GM21723 (cell line): ENCODE measurements around the gene CCDC117.
A peak's percentile ranks its signal among the peaks of the same experiment; 100 is the strongest.

Experiments
- ATAC-seq: cut with Tn5 transposase; IDR thresholded peaks from one replicate; pipeline ENCODE4 v1.9.1; 2021; ENCODE audit warnings: mild to moderate bottlenecking, moderate library complexity; ENCODE audit not compliant: unreplicated experiment

CCDC117 gene

DNA sequence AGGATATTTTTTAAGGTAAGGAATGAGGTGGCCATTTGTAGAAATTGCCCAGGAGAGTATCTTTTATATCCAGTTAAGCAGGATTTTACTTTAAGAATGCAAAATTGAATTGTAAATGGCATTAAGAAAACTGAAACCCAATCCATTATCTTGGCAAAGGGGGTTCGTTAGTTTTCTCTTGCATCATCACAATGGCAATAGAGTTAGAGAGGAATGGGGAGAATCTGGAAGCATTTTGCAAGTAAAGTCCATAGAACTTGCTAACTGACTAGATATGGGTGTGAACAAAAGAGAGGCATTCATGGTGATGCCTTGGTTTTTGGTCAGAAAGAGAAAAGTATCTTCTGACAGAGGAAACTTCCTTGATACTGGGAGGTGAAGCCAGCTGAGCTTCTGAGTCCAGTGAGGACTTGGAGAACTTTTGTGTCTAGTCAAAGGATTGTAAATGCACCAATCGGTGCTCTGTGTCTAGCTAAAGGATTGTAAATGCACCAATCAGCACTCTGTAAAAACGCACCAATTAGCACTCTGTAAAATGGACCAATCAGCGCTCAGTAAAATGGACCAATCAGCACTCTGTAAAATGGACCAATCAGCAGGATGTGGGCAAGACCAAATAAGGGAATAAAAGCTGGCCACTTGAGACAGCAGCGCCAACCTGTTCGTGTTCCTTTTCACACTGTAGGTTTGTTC is 3.6 kb upstream of the CCDC117 start:
- no peak for ATAC-seq

DNA sequence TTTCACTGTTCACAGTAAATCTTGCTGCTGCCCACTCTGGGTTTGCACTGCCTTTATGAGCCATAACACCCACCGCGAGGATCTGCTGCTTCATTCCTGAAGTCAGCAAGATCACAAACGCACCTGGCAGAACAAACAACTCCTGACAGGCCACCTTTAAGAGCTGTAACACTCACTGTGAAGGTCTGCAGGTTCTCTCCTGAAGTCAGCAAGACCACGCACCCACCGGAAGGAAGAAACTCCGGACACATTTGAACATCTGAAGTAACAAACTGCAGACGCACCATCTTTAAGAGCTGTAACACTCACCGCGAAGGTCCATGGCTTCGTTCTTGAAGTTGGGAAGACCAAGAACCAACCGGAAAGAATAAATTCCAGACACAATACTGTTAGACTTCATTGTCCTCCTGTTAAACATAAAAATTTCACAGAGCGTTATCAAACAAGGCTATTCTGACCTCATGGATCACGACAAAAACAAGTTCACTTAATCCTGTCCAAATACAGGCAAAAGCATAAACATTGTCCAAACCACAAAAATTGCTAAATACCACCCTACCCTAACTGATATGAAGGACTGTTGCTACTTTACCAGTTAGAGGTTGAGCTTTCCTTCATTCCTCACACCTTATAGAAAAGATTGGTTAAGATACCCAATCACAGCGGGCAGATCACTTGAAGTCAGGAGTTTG is 3.0 kb upstream of the CCDC117 start:
- ATAC-seq: no peak

DNA sequence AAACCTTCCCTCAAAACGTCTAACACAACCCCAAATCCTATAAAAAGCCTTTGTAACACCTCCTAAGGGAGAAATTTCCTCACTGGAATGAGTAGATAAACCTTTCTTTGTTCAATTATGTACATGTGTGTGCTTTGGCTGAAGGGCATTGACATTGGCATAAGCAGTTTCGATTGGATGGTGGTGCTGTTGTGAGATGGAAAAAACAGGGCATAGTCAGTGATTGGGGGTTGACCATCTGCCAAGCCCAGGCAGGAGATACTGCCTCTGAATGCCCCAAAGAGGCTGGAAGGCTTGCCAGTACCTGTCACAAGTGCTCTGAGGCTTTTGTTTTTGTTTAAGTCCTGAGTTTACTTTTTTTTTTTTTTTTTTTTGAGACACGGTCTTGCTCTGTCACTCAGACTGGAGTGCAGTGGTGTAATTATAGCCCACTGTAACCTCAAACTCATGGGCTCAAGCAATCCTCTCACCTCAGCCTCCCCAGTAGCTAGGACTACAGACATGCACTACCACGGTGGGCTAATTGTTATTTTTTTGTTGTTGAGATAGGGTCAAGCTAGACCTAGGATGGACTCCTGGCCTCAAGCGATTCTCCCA is 1.2 kb upstream of the CCDC117 start:
- ATAC-seq: no peak

DNA sequence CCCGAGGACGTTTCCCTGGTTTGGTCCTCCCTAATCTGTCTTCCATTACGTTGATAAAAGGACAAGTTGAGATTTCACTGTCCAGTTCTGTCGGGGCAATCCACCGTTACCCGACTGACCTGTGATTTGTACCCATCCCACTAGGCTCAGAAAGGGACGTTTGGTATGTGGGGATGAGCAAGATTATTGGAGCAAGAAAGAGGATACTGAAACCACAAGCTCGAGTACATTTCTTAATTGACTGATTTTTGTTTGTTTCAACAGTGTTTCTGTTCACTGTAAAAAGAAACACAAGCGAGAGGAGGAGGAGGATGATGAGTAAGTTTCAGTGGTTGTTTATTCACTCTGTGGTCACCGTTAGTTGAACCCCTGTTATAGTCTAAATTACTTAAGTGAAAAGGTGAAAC is 969 bp downstream of the CCDC117 start:
- peak; percentile 18 for ATAC-seq

DNA sequence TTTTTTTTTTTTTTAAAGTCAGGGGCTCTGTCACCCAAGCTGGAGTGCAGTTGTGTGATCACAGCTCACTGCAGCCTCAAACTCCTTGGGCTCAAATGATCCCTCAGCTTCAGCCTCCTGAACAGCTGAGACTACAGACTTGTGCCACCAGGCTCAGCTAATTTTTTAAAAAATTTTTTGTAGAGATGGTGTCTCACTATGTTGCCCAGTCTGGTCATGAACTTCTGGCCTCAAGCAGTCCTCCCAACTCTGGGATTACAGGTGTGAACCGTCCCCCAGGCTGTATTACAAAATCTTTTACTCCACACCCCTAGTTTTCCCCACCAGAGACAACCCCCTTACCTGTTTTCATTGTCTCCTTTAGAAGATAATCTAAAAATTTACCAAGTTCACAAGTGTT is 1.9 kb downstream of the CCDC117 start:
- no peak for ATAC-seq

DNA sequence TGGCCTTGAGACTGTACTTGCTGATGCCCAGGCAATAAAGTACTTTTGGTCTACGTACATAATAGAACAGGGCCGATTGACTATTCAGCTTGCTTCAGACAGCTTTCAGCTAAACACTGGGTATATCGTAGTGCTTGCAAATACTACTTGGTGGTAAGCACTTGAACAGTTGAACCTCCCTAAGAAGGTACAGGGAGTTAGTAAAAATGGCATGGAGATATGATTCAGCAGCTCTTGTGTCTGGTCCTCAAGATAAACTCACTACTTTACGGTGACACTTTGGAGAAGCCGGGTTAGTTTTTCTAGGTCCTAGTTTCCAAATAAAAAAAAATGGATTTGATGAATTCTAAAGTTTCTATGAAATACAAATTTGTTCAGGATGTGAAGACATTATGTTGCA is 7.3 kb downstream of the CCDC117 start:
- ATAC-seq: no peak

DNA sequence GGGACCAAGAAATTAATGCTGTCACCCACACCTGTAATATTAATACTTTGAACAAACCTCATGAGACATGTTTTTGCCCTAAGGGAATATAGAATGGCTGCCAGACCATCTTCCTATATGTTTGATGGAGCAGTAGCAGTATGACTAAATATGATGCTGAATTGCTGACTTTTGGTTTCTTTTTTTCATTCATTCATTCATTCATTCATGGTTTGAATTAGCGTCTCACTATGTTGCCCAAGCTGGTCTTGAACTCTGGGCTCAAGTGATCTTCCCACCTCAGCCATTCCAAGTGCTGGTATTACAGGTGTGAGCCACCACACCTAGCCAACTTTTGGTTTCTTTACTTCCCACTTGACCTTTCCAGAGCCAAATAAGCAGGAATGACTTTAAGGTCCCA is 7.8 kb downstream of the CCDC117 start:
- no peak for ATAC-seq

DNA sequence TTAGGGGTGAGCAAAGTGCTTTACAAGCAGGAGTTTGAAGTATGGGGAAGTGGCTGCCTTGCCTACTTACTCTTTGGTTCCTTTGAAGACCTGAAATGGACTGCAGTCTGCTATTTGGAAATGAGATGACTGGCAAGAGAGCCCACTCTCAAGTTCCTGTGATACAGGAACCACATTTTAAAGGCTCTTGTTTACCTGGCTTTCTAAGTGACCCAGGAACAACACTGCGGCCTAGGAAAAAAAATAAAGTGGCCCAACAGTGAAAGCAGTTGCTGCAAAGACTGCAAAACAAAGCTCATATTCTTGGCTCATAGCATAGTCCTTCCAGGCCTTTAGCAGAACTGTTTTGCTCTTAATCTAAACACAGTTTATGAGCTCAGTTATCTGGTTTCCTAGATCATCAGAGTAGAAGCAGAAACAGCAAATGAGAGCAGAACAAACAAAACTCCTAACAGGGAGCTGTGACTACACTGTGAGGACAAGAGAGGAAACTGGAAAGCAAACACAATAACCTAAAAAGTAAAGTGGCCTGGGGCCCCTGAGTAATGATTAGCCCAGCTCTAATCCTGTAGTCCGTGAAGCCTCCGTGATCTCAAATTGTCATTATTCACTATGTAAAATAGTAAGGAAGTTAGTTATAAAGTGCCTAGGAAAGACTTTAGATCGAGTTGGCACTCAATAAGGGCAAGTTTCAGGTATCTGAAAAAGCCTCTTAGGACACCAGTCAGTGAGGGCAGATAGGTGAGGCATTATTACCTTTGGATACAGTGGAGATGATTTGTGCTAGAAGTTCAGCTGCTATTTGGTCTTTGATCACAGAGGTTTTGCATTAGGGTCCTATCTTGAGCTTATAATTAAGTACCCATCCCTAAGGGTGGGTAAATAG is 11.5 kb downstream of the CCDC117 start:
- no peak for ATAC-seq

DNA sequence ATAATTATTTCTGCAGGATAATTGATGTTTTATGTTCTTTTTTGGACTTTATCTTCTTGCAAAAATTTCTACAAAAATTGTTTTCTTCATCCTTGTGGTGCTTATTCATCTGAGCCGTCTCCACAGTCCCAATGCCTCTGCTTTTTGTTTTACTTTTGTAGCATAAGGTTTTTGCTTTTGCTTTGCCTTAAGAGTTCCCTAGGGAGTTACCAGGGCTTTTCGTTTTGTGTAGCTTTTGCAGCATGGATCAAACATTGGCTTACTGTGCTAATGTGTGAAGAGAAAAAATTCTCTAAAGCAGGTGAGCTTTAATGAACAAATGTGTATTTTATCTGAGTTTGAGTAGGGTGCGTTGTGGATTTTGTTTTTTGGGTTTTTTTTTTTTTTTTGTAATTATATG is 16.1 kb downstream of the CCDC117 start:
- ATAC-seq: no peak

DNA sequence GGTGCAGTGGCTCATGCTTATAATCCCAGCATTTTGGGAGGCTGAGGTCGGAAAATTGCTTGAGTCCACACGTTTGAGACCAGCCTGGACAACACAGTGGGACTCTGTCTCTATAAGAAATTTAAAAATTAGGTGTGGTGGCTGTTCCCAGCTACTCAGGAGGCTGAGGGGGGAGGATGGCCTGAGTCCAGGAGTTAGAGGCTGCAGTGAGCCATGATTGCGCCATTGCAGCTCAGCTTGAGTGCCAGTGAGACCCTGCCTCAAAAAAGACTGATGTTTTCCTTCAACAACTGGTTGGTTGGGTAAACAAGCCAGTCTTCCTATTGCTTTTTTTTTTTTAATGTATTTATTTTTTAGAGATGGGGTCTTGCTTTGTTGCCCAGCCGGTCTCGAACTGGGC is 18.6 kb downstream of the CCDC117 start:
- no peak for ATAC-seq

DNA sequence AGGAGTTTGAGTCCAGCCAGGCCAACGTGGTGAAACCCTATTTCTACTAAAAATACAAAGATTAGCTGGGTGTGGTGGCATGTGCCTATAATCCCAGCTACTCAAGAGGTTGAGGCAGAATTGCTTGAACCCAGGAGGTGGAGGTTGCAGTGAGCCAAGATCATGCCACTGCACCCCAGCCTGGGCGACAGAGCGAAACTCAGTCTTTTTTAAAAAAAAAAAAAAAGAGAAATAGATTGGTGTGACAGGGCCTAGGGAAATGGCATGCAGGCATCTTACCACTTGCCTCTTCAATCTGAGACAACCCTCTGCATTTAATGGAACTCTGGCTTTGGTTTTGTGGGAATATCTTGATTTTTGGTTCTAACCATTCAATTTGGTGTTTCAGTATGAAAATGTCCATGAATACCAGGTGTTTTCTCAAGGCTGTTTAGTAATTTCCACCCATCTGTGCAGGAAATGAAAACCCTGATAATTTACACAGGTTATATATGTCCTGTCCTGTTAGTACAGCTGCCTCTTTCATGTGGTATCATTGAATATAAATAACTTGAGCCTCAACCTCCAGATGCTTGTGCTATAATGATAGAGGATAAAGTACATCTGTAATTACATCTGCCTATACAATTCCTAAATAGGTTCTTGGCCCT is 19.5 kb downstream of the CCDC117 start:
- peak; percentile 50 for ATAC-seq

DNA sequence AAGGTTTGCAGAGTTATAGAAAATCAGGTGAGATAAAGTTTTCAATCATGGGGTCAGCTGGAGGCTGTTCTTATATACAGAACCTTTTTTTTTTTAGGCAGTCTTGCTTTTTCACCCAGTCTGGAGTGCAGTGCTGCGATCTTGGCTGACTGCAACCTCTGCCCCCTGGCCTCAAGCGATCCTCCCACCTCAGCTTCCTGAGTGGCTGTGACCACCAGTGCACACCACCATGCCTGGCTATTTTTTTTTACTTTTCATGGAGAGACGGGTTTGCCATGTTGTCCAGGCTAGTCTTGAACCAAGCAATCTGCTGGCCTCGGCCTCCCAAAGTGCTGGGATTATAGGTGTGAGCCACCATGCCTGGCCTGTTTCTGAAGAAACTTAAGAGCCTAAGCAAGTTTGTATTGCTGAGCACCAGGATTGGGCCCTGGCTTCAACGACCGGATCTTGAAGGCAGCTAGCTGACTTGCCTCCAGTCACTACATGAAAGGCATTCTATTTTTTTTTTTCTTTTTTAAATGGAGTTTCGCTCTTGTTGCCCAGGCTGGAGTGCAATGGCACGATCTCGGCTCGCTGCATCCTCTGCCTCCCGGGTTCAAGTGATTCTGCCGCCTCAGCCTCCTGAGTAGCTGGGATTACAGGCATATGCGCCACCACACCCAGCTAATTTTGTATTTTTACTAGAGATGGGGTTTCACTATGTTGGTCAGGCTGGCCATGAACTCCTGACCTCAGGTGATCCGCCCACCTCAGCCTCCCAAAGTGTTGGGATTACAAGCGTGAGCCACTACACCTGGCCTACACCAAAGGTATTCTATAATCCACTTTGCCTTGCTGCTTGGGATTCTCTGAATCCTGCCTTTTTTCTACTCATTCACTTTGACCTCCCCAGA is 20.2 kb downstream of the CCDC117 start:
- peak; percentile 39 for ATAC-seq

DNA sequence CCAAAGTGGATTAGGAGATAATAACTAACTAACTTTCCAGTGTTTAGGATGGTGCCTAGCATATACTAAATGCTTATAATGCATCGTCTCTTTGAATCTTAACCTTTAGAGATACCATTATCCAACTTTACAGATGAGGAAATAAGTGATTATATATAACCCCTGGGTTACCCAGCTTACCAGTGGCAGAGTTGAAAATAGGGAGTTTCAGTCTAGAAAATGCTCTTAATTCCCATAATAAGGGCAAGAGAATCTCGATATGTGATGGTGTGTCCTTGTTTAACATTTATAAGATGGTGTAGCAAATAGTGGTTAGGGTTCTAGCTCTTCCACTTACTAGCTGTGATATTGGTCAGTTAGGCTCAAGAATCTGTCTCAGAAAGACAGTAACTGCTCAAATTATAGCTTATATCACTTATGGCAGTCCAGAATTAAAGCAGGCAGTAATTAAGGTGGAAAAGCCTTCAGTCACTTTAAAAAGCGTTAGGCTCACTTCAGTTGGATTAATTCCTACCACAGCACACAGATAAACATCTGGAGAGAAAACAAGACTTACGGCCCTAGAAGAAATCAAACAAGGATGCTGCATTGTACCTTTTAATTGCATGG is 21.6 kb downstream of the CCDC117 start:
- ATAC-seq: no peak

DNA sequence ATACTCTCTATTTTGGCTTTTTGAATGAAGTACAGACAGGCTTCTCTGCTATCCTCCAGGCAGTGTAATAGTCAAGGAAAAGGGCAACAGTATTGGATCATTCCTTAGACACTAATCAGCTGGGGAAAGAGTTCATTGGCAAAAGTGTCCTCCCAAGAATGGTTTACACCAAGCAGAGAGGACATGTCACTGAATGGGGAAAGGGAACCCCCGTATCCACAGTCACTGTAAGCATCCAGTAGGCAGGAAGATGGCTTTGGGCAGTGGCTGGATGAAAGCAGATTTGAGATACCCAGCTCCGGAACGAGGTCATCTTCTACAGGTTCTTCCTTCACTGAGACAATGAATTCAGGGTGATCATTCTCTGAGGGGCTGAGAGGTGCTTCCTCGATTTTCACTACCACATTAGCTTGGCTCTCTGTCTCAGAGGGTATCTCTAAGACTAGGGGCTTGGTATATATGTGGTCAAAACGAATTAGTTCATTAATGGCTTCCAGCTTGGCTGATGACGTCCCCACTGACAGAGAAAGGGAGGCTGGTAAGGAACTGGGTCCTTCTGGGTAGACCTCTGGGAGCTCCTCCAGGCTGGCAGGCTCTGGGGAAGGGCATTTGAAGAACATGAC is 22.7 kb downstream of the CCDC117 start:
- no peak for ATAC-seq

DNA sequence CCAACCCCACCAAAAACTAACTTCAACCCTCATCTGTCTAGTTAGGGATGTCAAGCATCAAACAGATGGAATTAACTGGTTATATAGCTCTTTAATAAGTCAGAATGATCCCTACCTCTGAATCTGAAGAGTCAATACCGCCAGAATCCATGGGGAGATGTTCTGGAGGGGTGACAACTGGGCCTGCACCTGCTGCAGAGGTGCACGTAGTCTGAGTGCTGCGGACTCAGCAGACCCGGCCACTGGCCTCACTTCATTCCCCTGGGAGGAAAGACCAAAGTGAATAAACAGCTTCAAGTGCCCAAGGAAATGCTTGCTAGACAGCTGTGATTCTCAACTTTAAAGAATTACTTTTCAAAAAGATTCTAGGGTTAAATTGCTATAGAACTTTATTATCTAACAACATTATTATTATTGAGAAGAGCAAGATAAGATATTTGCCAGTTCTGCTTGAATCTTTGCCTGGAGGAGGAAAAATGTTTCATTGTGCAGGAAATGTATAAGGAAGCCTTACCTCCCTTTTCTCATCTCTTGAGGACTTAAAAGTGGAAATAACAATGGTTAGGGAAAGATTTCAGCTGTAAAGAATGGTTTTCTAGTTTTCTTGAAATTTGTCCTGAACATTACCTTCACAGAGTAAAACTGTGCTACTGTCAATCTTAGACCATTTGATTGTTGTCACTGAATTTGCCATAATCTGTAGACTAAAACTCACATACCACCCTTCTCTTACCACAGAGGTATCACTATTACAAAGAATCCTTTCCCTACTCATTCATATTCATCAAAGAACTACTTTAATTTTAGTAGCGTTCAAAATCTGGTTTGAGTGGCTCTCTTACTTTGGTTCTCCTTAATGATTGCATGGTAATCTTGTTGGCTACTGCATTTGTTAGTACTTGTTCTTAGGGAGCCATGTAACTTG is 23.7 kb downstream of the CCDC117 start:
- ATAC-seq: no peak

DNA sequence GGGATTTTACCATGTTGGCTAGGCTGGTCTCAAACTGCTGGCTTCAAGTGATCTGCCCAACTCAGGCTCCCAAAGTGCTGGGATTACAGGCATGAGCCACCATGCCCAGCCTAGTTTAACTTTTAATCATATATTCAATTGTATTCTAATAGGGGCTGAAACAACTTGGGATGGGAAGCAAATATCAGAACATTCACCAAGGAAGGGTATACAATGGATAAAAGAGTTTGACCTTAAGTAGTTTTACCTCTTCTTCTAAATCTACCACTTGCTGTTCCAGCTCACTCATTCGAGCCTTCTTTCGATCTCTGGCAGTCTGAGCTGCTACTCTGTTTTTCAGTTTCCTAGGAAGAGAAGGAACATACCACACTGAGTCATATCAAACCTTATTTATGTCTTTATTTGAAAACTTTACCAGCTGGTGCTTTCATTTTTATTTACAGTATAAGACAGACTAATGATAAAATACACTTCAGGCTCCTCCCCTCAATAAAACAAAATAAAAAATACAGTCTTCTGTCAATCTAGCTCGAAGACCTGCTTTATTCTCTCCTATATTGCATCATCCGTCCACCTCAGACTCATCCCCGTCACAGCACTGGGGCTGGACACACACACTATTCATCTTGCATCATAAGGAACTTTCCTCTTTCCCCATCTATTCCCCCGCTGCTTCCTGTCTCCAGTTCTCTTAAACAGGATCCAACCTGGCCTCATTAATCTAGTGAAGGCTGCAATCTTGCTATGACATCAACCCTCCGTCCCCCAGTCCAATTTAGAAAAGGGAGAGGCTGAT is 26.5 kb downstream of the CCDC117 start:
- no peak for ATAC-seq
